NCI-H2171 treated with DMSO at 0.1 percent for 48 hours (cell line): Measurements from ENCODE around the gene NHSL2.

ENCODE experiments used
- DNase-seq: peaks from one replicate; lab custom pipeline; 2025; lab: John Stamatoyannopoulos, UW

NHSL2 gene

DNA sequence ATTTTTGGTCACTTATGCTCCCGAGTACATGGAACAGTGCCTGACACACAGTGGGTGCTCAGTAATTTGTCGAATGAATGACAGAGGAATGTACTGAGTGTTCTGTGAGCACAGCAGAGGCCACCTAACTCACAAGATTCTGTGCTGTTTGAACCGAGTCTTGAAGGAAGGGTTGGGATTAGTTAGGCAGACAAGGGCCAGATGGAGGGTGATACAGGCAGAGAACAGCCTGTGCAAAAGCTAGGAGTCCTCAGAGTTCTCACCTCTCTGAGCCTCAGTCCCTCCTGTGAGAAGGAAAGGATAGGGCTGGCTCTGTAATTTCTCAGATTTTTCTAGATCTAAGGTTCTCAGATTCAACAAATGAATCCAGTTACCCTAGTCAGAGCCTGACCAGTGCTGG is 108.8 kb downstream of the NHSL2 start:
- DNase-seq, result no peak

DNA sequence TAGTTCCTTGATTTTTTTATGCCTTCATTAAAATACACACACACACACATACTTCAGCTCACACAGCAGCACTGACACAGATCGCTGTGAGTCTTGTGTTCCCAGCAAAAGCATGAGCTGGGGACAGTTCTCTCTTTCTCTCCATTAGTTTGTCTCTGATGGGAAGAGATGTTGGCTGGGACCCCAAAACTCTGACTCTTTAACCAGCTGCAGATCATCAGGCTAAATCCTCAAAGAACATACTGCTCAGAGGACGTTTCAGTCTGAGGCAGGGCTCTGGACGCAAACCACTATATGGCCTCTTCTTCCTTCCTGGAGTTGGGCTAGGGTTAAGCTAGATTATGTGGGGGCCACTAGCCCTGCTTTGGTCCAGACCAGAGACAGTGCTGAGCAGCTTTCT is 109.6 kb downstream of the NHSL2 start:
- DNase-seq, result no peak

DNA sequence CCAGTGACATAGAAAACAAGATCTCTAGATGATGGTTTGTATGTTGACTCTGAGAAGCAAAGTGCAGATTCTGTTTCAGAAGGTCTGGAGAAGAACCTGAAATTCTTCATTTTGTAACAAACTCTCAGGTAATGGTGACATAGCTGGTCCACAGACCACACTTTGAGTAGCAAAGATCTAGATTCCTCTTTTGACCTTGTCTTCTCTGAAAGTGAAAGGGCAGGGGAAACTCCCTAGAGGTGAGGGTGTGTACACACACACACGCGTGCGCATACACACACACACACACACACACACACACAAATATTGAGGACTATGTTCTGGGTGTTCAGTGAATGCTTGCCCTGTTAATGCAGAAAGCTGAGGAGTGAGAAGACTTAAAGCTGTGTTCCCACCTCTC is 110.1 kb downstream of the NHSL2 start:
- DNase-seq, result no peak

DNA sequence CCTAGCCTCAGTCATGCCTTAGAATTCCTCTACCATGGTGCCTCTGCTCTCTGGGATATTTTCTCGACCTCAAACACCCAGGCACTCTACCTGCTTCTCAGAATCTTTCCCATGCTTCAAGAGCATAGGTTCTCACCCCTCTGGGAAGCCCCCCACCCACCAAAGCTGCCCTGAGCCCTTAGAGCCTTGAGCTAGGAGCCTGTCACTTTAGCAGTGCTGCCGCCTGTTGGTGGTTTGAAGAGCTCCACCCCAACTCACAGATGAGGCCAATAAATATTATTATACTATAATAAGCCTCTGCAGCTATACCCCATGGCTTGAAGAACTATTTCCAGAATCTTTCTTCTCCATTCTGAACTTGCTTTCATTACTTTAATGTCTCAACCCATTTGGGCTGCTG is 111.3 kb downstream of the NHSL2 start:
- no peak for DNase-seq

DNA sequence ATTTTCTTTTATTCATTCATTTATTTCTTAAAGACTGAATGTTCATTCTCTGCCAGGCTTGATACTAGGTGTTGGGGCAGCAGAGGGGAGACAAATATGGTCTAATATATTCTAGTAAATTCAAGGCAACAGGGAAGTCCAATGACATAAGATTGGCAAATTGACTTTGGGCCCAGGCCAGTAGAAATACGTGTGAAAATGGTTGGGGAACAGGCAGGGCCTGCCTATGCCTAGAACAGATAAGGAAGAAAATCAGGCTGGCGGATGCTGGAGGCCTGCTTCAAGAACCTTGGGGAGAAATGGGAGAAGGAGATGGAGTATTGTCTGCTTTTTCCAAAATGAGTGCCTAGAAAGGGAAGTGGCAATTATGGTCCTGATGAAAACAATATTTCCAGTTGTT is 112.4 kb downstream of the NHSL2 start:
- DNase-seq, result no peak

DNA sequence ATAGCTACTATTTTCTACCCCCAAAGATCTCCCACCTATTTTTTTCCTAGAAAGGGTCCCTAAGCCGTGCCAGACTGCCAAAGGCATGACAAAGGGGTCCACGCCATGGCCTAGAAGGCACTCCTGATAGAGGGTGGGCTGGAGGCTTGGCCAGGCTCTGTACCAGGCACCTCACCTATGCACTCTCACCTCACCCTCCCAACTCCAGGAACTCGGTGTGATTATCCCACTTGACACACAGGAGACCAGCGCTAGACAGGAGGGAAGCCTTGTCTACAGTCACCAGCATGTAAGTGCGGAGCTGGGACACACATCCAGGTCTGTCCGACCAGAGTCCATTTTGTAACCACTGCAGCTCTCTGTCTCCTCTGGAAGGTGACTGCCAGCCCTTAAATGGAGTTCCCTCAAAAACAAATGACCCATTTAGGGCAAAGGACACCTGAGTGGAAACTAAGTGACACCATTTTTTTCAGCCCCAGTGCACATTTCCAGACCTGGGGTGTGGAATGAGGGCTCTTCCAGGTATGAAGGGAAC is 114.7 kb downstream of the NHSL2 start:
- no peak for DNase-seq

DNA sequence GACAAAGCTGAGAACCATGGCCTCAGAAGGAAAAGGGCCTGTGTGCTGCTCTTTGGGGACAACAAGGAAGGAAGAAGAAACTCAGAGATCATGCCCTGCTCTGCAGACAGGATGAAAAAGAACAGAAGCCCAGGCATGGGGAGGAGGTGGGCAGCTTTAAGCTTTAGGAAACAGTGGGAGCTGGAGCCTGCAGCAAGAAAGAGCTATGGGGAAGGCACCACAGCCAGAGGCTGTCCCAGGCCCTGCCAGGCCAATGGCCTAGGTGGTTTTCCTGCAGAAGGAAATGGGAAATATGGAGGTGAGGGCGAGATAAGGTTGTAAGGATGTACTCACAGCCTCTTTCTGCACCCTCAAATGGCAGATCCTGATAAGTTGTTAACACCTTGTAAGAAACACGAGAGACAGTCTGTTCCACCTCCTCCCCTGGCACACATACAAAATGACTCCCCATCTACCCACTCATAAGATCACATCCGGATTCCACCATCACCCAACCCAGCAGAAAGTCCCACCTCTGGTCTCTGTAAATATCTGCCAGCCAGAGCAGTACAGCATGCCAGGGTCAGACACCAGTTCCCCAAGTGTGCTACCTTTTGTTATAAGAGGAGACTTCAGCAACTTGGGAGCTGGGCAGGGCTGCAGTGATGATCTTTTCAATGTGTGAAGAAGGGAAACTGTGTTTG is 115.8 kb downstream of the NHSL2 start:
- no peak for DNase-seq

DNA sequence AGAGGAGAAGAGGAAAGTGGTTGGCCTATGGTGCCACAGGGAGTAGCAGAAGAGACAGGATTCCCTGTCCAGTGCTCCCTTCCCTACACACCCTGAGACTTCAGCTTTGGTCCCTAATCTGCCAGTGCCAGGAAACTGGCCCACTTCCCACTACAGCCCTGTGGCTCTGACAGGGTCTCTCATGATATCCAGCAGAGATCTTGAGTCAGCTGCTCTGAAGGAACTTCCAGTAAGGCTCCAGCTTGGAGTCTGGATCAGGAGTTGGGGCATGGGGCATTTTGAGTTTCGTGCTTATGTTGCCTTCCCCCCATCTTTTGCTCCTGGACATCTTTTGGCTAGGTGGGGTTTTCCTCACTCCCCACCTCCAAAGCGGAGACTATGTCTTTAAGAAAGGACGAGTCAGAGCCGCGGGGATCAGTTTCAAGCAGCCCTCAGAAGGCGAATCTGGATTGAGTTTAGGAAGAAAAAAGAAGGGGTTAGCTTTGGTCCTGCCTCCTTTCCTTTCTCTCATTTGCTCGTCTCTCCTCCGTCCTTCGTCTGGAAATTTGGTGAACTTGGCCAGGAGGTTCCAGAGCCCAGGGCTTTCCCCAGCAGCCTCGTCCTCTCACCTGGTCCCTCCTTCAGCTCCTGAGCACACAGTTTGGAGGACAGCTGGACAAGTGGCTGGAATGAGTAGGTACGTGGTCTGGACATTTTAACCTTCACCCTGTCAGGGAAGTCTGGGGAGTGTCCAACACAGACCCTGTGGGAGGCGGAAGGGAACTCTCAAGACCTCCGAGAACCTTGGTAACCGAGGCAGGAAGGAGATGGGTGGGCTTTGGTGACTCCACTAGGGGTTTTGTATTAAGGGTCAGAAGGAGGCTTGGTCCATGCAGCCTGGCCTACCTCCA is 116.6 kb downstream of the NHSL2 start:
- no peak for DNase-seq

DNA sequence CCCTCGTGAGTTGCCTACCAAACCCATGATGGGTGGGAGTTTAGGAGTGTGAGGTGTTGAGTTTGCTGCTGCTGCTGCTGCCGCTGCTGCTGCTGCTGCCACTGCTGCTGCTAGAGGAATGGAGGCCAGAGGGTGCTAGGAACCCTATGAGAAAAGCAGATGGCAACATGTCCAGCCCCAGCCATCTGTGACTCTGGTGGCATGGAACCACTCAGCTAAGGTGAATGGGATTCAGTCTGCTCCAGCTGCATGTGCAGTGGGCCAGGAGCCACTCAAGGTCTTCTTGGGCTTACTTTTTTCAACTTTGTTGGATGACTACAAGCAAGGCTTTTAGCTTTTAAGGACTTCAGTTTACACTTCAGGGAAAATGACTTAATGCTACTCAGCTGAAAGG is 117.3 kb downstream of the NHSL2 start:
- DNase-seq, result no peak

DNA sequence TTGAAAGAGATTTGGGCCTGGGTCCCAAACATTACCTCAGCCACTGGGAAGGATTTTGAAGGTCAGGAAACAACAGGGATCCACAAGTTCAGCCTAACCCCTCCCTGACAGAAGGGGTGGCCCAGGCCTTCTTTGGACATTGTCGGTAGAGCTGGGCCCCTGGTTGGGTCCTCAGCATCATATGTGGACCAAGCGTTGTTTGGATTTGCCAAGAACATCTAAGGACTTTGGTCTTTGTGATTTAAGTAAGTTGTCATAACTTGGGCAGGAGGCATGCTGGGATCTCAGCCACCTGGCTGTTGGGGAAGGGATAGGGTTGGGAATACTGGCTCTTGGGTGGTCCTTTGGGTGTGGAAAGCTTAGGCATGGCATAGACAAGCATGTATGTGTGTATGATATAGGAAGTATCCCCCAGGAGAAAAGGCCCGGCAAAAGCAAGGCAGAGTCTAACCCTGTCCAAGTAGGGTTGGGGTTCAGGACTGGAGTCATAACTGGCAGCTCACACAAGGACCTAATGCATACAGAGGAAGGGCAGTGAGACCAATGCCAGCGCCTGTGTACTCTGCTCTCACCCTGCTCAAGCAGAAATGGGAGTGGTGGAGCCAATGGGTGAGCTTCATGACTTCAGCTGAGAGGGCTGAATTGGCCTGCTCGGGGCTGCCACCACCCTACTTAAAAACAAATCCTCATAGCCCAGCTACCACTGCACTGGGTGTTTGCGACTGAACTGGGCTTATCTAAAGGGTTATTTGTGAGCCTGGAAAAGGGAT is 118.2 kb downstream of the NHSL2 start:
- no peak for DNase-seq

DNA sequence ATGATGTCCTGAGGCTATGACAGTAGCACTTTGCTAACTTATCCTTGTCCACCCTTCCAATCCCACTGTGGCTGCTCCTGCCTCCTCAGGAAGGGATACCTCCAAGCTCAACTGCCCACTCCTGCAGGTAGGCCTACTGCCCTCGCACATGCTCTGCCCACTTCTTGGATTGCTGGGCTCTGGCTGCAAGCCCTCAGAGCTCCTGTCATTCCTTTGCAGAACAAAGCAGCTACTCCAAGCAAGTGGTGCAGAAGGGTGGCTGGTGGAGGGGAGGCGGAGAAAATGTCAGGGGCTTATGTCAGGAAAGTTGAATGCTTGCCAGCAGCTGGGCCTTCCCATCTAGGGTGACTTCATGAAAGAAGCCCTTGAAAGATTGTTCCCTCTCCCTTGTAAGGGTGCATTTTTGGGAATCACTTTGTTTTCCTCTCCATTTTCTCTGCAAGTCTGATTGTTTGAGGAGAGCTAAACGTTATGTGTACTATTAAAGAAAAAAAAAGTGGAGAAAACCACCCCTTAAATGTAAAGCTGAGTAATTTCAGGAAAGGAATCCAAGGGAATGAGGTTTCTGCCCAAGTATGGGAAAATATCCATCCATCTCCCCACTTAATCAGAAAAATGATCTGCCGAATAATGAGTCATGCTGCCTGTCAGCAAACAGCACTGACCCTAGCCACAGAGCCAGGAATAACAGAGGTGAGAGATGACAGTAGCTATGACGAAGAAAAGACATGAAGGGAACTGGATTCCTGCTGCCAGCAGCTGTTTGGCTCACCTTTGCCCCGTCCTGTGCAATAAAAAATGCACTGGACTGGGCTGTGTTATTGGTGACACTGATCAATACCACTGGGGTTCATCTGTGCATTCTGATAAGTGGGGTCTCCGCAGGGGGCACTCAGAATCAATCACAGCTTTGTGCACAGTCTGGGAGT is 119.1 kb downstream of the NHSL2 start:
- no peak for DNase-seq

DNA sequence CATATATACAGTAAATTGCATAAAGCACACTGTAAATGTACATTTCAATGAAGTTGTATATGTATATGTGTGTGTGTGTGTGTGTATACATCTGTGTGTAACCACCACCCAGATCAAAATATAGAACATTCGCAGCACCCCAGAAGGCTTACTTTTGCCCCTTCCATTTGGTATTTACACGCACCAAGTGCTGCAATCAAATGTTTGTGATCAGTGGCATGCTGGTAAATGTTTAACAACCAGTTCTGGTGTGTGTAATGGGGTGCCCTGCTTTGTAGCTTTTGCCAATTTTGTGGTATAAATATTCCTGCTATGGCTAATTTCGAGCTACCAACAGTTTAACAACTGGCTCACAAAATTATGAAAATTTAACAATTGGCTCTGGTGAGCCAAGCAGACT is 119.8 kb downstream of the NHSL2 start:
- no peak for DNase-seq

DNA sequence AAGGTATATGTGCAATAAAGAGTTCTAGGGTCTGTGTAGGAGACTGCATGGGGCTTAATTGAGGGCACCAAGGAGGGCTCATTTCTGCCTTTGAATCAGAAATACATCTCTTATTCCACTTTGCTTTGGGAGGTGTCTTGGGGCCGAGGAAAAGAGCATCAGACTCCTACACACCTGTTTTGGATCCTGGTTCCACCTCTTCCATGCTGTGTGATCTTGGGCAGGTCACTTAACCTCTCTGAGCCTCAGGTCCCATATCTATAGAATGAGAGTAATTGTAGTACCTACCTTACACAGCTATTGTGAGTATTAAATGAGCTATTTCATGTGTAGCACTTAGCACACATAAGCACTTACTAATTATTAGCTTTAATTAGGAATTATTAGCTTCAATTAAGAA is 120.5 kb downstream of the NHSL2 start:
- no peak for DNase-seq

DNA sequence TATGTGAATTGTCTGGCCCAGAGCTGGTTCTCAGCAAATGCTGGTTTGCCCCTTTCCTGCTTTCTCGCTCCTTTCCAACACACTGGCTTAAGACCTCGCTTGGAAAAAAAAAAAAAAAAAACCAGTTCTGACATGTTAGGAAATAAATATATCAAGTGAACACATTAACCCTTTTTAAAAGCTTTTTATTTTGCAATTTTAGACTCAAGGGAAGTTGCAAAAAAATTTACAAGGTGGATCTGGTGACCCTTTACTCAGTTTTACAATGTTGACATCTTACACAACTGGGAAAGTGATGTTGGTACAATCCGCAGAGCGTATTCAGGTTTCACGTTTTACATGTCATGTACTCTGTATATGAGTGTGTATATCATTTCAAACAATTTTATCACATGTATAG is 121.0 kb downstream of the NHSL2 start:
- no peak for DNase-seq

DNA sequence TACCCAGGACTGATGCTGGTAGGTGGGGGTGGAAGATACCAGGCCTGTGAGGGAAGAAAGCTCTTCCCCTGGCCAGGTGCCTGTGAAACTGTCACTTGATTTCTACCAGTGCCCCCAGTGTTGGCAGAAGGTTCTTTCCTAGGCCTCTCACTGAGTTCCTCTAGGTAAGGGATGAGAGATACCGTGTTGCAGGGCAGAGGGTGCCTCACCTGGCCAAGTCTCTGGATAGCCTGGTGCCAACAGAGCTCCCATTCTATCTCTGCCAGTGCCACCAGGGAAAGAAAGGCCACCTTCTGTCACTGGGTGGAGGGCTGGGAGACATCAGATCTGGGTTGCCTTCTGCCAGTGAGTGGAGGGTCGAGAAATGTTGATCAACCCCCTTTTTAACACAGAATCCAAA is 127.0 kb downstream of the NHSL2 start:
- DNase-seq, result no peak

DNA sequence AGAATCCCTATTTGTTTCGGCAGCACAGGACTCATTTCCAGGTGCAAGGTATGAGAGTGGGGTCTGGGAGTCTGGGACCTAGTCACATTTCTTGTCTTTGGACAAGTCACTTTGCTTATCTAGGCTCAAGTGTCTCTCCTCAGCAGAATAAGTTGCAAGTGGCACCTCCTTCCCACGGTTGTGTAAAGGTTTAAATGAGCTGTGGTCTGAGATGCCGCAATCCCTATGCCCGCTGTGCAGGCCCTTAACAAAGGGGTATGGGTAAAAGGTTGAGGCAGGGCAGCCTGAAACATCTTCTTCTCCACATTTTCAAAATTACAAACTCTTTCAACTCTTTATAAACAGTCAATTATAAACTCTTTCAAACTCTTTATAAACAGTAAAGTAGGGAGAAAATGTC is 127.4 kb downstream of the NHSL2 start:
- no peak for DNase-seq

DNA sequence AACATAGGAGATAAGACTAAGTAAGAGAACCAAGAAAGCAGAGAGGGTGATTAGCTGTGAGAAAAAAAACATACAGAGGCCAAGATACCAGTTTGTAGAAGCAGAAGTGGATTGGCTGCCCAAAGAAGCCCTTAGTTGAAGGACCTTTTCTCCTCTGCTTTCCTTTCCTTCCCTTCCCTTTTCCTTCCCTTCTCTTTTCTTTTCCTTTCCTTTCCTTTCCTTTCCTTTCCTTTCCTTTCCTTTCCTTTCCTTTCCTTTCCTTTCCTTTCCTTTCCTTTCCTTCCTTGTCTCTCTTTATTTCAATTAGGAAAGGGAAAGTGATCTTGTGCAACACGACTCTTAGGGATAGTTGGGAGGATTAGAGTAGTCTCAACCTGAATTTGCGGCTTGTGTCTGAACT is 128.2 kb downstream of the NHSL2 start:
- DNase-seq, result no peak

DNA sequence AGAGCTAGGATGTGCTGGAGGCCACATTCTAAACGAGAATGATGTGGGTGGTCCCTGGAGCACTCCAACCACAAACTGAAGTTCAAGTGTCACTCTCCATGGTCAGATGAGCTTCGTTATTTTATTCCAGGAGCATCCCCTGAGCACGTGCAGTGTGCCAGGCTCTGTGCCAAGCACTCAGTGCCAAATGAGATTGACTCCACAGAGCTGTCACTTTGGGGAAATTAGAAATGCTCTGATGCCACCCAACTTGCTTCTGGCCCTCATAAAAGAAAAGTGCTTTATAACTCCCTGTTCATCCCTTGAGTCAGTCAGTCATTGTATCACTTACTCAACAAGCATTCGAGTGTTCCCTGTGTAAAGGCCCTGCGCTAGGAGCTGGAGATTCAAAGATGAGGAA is 129.9 kb downstream of the NHSL2 start:
- DNase-seq, result no peak

DNA sequence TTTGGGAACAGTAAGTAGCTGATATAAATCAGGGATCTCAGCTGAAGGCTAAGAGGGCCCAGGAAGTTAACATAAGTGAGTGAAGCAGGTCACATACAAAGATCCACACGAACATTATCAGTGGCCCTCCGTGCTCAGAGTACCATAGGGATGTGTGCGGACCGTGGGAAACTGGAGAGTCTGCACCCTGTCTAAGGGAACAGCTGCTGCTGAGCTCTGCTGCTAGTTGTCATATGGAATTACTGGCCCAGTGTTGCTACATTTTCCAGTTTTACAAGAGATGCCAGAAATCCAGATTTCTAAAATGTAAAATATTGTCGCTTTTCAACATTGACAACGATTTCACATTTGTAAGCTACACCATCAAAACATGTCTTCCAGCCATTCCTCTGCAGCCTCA is 130.5 kb downstream of the NHSL2 start:
- DNase-seq, result no peak

DNA sequence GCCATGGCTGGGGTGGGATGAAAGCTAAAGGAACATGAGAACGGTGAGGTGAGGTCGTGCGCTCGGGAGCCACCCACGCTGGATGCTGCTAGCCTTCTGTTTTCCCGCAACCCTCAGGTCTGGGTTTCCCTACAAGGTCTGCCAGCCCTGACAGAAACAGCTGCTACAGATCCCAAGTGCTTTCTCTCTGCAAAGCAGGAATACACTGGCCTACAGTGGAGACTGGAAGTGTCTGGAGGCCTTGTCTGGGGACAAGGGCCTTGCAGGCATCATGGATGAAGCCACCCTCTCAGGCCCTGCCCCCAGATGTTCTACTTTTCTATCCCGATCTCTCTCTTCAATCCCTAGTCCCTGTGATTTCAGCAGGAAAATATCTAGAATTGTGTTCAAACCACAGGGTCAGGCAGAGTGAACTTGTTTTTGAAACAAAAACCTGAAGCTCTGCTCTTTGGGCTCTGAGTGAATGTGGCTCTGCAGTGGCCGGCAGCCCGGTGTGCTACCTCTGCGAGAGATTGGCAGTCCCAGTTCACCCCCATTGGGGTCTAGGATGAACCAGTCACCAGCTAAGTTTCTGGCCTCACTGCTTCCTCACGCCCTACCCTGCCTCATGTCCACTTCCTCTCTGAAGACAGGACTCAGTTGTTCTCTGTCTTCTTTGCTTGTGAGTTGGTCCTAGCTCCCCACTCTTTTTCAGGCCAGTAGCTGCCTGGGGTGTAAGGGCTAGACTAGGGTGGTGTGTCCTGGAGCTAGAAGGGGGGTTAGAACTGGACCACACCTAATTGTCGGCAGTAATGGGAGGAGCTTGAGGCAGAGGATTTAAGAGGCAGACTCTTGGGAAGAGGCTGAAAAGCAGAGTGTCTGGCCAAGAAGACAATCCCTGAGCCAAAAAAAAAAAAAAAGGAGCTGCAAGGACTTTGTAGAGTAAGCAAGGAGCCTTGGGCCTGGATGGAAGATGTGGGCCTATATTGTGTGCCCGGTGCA is 131.5 kb downstream of the NHSL2 start:
- DNase-seq, result peak; percentile 6
